Naive B cell (primary cell): ENCODE data around the gene UBALD2. TPM values are rescaled to one million over a fixed set of nuclear protein-coding genes. Genes with fewer than 3 reads are reported as not detected.
"Not testable (repeated sequence)": the region's sequence is repeated elsewhere in the genome, so short reads cannot be mapped to it uniquely, and the experiment has no call there.

ENCODE experiments used
- ATAC-seq, 2 donors: fragments of 150-1000 bp; cut with Tn5 transposase; 2 replicates each; pipeline ENCODE4 v1.10.0; 2021; ENCODE audit warnings: low read depth in 2 of 2, mild to moderate bottlenecking in 2 of 2, moderate library complexity in 2 of 2
- DNase-seq: peaks from one replicate; pipeline ENCODE4 v3.0.0; 2022
- H3K27ac Mint-ChIP-seq, 6 donors: one replicate each; pipeline ENCODE4 v1.8.0; 2020 to 2022; ENCODE audit warnings: mild to moderate bottlenecking in 6 of 6, mixed read lengths in 6 of 6, moderate library complexity in 5 of 6, inconsistent platforms in 2 of 6
- H3K27me3 Mint-ChIP-seq, 3 donors: one replicate each; pipeline ENCODE4 v1.8.0; 2021 to 2022; ENCODE audit warnings: mixed read lengths in 3 of 3, mild to moderate bottlenecking in 1 of 3
- H3K36me3 Mint-ChIP-seq, 2 donors: one replicate each; pipeline ENCODE4 v1.8.0; 2020 to 2022; ENCODE audit warnings: mixed read lengths in 2 of 2, inconsistent platforms in 1 of 2, mild to moderate bottlenecking in 1 of 2
- H3K4me1 Mint-ChIP-seq, 3 donors: one replicate each; pipeline ENCODE4 v1.8.0; 2020 to 2022; ENCODE audit warnings: mixed read lengths in 3 of 3, inconsistent platforms in 1 of 3, mild to moderate bottlenecking in 1 of 3, moderate library complexity in 1 of 3
- H3K4me3 Mint-ChIP-seq, 8 donors: one replicate each; pipeline ENCODE4 v1.8.0; 2020 to 2022; ENCODE audit warnings: mild to moderate bottlenecking in 8 of 8, mixed read lengths in 8 of 8, moderate library complexity in 8 of 8, inconsistent platforms in 2 of 8
- H3K9me3 Mint-ChIP-seq, 7 donors: one replicate each; pipeline ENCODE4 v1.8.0; 2020 to 2022; ENCODE audit warnings: mixed read lengths in 7 of 7, mild to moderate bottlenecking in 5 of 7, inconsistent platforms in 2 of 7, moderate library complexity in 1 of 7
- polyA plus RNA-seq, 6 donors: library from polyadenylated mRNA; unstranded; fragments of 300-500 nt; fragmentation: Illumina TruSeq; gene quantifications; one replicate each; pipeline ENCODE4 v1.2.3, GENCODE V29; 2021; ENCODE audit warnings: low read depth in 6 of 6

UBALD2 gene
- polyA plus RNA-seq, 6 donors from 2014 or later = 2.5 to 6.2 (median 4.6) TPM

- H3K4me1 Mint-ChIP-seq = peaks cover 8 to 12% (median 12%) of the 10 kb centered on the region in 3 donors
- ATAC-seq (no peak), DNase-seq (no peak)
- peak overlapping the region; percentile 65 to 91 (median 84) for H3K4me3 Mint-ChIP-seq
- no peaks in the 10 kb centered on the region for H3K36me3 Mint-ChIP-seq
- H3K27me3 Mint-ChIP-seq = peaks cover 27 to 38% (median 31%) of the 10 kb centered on the region in 3 donors
- H3K9me3 Mint-ChIP-seq = peaks cover 0 to 3% (median 0%) of the 10 kb centered on the region in 7 donors
- H3K27ac Mint-ChIP-seq = peak overlapping the region in 1 of 6 donors; percentile 58
Observed at GRCh38 chr17:76238847-76239537, 26.2 kb upstream of the UBALD2 start.

DNA sequence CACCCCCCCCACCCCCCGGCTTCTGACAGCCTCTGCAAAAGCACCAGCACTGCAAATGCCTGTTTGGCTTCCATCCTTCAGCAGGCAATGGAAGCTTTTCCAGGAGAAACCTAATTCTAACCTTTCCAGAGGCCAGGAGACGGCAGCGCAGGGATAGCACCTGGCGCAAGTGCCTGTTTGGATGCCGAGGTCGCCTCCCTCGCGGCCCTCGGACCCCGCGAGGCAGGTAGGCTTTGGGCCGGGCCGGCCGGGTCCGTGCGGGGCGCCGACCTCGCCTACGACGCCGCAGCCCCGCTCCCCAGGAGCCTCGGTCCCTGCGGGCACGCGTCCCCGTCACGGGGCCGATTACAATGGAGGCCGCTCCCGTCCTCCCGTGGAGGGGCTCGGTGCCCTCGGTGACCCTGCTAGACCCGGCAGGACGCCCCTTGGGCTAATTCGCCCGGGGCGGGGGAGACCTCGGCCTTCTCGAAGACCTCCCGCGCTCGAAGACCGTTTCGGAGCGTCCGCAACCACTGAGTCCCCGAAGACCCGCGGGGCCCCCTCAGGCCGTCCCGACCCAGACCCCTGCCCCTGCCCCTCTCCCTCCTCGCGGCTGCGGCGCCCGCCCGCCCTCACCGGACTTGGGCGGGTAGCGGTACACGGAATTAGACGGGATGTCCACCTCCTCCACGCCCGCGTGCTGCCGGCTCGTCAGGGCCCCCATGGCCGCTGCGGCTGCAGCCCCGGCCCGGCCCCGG lies 25.4 kb upstream of the UBALD2 start:
- peaks cover 32 to 43% (median 33%) of the 10 kb centered on the region in 3 donors for H3K27me3 Mint-ChIP-seq
- no peaks in the 10 kb centered on the region for H3K36me3 Mint-ChIP-seq
- DNase-seq (no peak), ATAC-seq (peak; percentile 2 to 11)
- H3K9me3 Mint-ChIP-seq = peaks cover 0 to 3% (median 0%) of the 10 kb centered on the region in 7 donors
- peaks cover 8 to 16% (median 12%) of the 10 kb centered on the region in 3 donors for H3K4me1 Mint-ChIP-seq
- no peak overlapping the region for H3K27ac Mint-ChIP-seq
- H3K4me3 Mint-ChIP-seq = peak overlapping the region; percentile 65 to 91 (median 84)

DNA sequence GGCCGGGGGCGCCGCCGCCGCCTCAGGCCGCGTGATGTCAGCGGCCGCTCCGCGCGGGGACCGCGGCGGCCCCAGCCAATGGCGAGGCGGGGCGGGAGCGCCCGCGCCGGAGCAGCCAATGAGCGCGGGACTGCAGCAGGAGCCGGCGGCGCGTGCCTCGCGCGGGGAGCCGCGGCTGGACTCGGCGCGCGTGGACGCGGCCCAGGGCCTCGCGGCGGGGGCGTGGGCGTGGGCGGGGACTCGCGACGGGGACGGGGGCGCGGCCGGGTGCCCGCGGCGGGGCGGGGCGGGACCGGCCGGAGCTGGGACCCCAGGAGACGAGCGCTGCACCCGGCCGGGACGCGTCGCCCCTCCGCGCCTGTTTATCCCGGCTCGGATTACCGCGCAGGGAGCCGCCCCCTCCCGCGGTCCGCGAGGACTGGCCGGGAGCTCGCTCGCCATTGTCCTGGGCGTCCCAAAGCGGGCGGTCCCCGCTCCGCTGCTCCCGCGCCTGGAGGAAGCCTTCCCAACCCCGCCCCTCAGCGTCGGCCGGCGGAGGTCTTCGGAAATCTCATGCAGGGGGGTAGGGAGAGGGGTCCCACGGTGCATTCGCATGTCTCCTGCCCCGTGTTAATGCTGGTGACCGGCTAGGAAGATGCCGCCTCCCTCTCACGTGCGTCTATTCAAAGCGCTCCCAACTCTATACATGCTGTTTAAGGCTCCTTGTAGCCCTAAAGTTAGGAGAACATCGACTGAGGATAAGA lies 24.5 kb upstream of the UBALD2 start, which contains the start of gene RNF157:
TSS of gene RNF157 (minus strand) at position 33 of the 743 bp plus-strand sequence. CDS start 253 bp downstream, outside the sequence.
- peak within 1 kb of the TSS in 5 of 6 donors; percentile 52 to 93 (median 81) for H3K27ac Mint-ChIP-seq
- peaks cover 0 to 3% (median 0%) of the 10 kb centered on the region in 7 donors for H3K9me3 Mint-ChIP-seq
- H3K27me3 Mint-ChIP-seq = peaks cover 32 to 48% (median 33%) of the 10 kb centered on the region in 3 donors
- DNase-seq (peak; percentile 53), ATAC-seq (peak; percentile 89)
- no peaks in the 10 kb centered on the region for H3K36me3 Mint-ChIP-seq
- peaks cover 8 to 16% (median 12%) of the 10 kb centered on the region in 3 donors for H3K4me1 Mint-ChIP-seq
- peak within 1 kb of the TSS; percentile 84 to 94 (median 90) for H3K4me3 Mint-ChIP-seq

GRCh38 chr17:76241204-76241538 lies 24.0 kb upstream of the UBALD2 start:
- peaks cover 9 to 18% (median 16%) of the 10 kb centered on the region in 3 donors for H3K4me1 Mint-ChIP-seq
- H3K27ac Mint-ChIP-seq = peak overlapping the region in 5 of 6 donors; percentile 52 to 93 (median 81)
- no peak for ATAC-seq

DNA sequence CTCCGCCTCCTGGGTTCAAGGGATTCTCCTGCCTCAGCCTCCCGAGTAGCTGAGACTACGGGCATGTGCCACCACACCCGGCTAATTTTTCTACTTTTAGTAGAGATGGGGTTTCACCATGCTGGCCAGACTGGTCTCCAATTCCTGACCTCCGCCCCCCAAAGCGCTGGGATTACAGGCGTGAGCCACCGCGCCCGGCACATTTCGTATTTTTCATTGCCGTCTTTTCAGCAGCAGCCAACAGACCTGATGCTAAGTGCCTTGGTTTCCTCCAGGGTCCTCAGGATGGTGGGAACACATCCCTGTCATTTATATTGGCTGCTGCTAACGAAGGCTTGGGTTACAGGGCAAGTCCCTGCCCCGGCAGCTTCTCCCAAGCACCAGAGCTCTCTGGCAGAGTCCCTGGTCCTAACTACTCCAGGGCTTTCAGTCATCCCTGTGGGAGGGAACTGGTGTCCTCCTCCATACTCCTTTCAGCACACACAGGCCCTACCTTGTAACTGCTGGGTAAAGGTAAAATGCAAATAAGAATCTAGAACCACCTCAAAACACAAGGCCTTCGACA lies 23.4 kb upstream of the UBALD2 start:
- Mint-ChIP-seq H3K4me3 (peak overlapping the region; percentile 55 to 94 (median 88)), H3K27me3 (peaks cover 32 to 48% (median 36%) of the 10 kb centered on the region in 3 donors), H3K9me3 (peaks cover 0 to under 1% (median 0%) of the 10 kb centered on the region in 7 donors), H3K27ac (no peak overlapping the region), H3K36me3 (no peaks in the 10 kb centered on the region), H3K4me1 (peaks cover 15 to 24% (median 21%) of the 10 kb centered on the region in 3 donors)
- no peak for DNase-seq
- no peak for ATAC-seq

More at GRCh38 chr17:76241204-76241538, 24.0 kb upstream of the UBALD2 start:
- Mint-ChIP-seq H3K4me3 (peak overlapping the region; percentile 84 to 94 (median 88)), H3K27me3 (peaks cover 32 to 48% (median 33%) of the 10 kb centered on the region in 3 donors), H3K9me3 (peaks cover 0 to 3% (median 0%) of the 10 kb centered on the region in 7 donors), H3K36me3 (no peaks in the 10 kb centered on the region)
- no peak for DNase-seq

DNA sequence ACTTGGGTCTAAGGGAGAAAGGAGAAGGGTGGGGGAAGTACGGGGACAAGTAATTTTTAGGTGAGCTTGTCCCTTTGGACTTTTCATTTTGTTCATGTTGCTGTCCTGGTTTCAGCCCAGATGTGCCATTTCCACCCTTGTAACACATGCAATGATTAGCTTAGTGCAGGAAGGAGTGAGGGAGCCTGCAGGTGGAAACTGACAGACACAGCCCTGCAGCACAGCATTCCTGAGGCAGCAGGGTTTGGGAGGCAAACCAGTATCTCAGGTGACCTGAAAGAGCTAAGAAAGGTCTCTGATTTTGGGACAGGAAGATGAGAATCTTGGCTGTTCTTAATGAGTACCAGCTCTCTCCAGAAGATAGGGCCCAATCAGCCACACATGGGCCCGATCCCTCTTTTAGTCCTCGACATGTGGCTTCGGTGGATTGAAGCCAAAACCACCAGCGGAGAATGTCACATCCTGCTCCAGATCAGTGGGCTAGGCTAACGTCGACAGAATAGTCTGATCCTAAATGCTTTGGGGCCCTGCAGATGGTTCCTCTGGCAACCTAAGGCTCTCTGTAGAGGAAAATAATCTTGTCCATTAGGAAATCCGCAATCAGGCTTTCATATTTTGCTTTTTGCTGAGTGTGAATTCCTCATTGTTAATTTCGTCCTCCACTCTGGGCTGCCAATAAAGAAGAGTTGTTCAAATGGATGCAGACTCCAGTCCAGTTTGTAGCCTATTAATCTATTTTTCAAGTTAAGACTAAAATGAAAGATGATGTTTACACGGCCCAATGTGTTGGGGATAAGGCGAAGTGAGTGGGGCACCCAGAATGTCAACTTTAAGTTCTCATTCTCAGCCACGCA lies 21.1 kb upstream of the UBALD2 start:
- H3K36me3 Mint-ChIP-seq = no peaks in the 10 kb centered on the region
- H3K4me1 Mint-ChIP-seq = peaks cover 15 to 27% (median 21%) of the 10 kb centered on the region in 3 donors
- no peaks in the 10 kb centered on the region for H3K9me3 Mint-ChIP-seq
- no peak for ATAC-seq
- no peak overlapping the region for H3K27ac Mint-ChIP-seq
- peaks cover 32 to 43% (median 36%) of the 10 kb centered on the region in 3 donors for H3K27me3 Mint-ChIP-seq
- DNase-seq = no peak
- H3K4me3 Mint-ChIP-seq = peak overlapping the region in 2 of 8 donors; percentile 43 to 62

- not testable (repeated sequence) for DNase-seq, H3K27ac Mint-ChIP-seq, ATAC-seq, H3K36me3 Mint-ChIP-seq, H3K9me3 Mint-ChIP-seq
- Mint-ChIP-seq H3K27me3 (peaks cover 32 to 43% (median 33%) of the 10 kb centered on the region in 3 donors), H3K4me1 (peaks cover 15 to 25% (median 21%) of the 10 kb centered on the region in 3 donors), H3K4me3 (peak overlapping the region in 1 of 8 donors; percentile 43)
Observed at GRCh38 chr17:76244721-76245120, 20.4 kb upstream of the UBALD2 start.

DNA sequence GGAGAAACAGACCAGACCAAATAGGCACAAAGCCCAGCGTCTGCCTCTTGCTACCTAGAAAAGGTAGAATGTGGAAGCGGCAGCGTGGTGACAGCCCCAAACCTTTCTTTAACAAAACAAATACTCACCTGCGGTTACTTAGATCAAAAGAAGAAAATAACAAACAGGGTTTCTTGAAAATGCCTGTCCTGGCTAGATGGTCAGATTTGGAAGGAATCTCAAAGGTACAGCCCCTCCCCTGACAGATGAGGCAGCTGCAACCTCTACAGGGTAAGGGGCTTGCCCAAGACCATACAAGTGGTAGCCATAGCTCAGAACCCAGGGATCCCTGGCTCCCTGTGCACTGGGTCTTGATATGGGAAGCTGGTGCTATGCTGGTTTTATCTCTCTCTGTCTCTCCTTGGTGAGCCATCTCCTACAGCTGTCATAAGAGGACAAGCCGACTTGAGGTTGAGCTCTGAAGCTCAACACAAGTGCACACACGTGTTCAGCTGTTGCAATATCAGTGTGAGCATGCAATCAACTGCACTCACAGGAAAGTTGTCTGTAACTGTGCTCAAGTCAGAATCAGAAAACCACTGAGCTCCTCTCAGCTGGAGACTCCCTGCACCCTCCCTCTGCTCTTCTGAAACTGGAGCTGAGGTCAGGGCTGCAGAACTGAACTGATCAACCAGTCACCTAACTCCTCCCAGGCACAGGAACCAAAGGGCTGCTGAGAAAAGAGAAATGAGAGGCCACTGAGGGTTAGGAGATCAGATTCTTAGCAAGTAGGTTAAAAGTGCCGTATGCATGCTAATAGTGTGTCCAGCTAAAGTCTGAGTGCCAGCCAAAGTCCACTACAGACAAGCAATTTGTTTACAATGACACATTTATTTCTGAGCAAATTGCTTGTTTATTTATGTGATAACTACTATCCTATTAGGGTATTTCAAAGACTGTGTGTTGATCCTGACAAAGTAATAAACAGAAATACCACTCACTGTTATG lies 18.8 kb upstream of the UBALD2 start:
- ATAC-seq (peak; percentile 78 to 88), DNase-seq (peak; percentile 17)

GRCh38 chr17:76247304-76247703 lies 17.8 kb upstream of the UBALD2 start:
- Mint-ChIP-seq H3K4me1 (peaks cover 17 to 27% (median 21%) of the 10 kb centered on the region in 3 donors), H3K4me3 (no peak overlapping the region), H3K9me3 (peaks cover 0 to 3% (median 0%) of the 10 kb centered on the region in 7 donors), H3K27me3 (peaks cover 18 to 27% (median 25%) of the 10 kb centered on the region in 3 donors), H3K27ac (peak overlapping the region in 1 of 6 donors; percentile 61), H3K36me3 (no peaks in the 10 kb centered on the region)
- ATAC-seq (no peak), DNase-seq (no peak)

More for the DNA sequence above, 18.8 kb upstream of the UBALD2 start:
- Mint-ChIP-seq H3K27me3 (peaks cover 24 to 36% (median 26%) of the 10 kb centered on the region in 3 donors), H3K9me3 (no peaks in the 10 kb centered on the region), H3K36me3 (no peaks in the 10 kb centered on the region), H3K4me1 (peaks cover 8 to 22% (median 16%) of the 10 kb centered on the region in 3 donors), H3K4me3 (peak overlapping the region in 2 of 8 donors; percentile 9 to 47), H3K27ac (peak overlapping the region in 1 of 6 donors; percentile 83)

- no peak overlapping the region for H3K4me3 Mint-ChIP-seq
- H3K9me3 Mint-ChIP-seq = peaks cover 0 to 3% (median 0%) of the 10 kb centered on the region in 7 donors
- H3K4me1 Mint-ChIP-seq = peaks cover 21 to 36% (median 29%) of the 10 kb centered on the region in 3 donors
- H3K36me3 Mint-ChIP-seq = no peaks in the 10 kb centered on the region
- ATAC-seq (no peak), DNase-seq (no peak)
- H3K27ac Mint-ChIP-seq = peak overlapping the region in 1 of 6 donors; percentile 46
- H3K27me3 Mint-ChIP-seq = peaks cover 9 to 18% (median 16%) of the 10 kb centered on the region in 3 donors
Observed at GRCh38 chr17:76248013-76248782, 16.9 kb upstream of the UBALD2 start.
